HEK293 (cell line): ENCODE results near the gene CD53.

ENCODE experiments used
- CTCF ChIA-PET: fragments of 350-600 bp; formaldehyde crosslinking; extraction: SDS; loops from one replicate; lab custom pipeline; 2021; ENCODE audit warnings: antibody characterized with exemption; lab: Yijun Ruan, JAX
- POLR2A ChIA-PET: fragments of 300-600 bp; formaldehyde crosslinking; extraction: SDS; loops from one replicate; lab custom pipeline; 2020; ENCODE audit warnings: antibody characterized with exemption, inconsistent platforms; lab: Yijun Ruan, JAX
- H3K27ac ChIP-seq: fragments of 200-500 bp; sonication (Bioruptor generic); 2 replicates; pipeline ENCODE4 v1.5.1; 2014; ENCODE audit warnings: low read depth, low read length, control low read depth, inconsistent platforms; ENCODE audit errors: extremely low read depth
- H3K36me3 ChIP-seq, 2 experiments: fragments of 200-500 bp in 1 of 2; sonication (Bioruptor generic) in 1 of 2; 1 replicate in 1 of 2; 2 replicates in 1 of 2; pipeline ENCODE4 v1.5.1; 2014 to 2017; ENCODE audit warnings: inconsistent platforms in 2 of 2, low read length in 2 of 2; ENCODE audit not compliant: control insufficient read depth in 2 of 2, insufficient read depth in 1 of 2
- H3K4me1 ChIP-seq: fragments of 200-500 bp; sonication (Bioruptor generic); 2 replicates; pipeline ENCODE4 v1.5.1; 2014; ENCODE audit warnings: mild to moderate bottlenecking, low read length, inconsistent platforms; ENCODE audit not compliant: control insufficient read depth, insufficient read depth
- H3K4me3 ChIP-seq: 2 replicates; pipeline ENCODE4 v1.5.1; 2011; ENCODE audit warnings: low read depth, mild to moderate bottlenecking, control low read depth, low read length, moderate library complexity
- H3K9me3 ChIP-seq: fragments of 200-500 bp; sonication (Bioruptor generic); 2 replicates; pipeline ENCODE4 v1.5.1; 2014; ENCODE audit warnings: low read depth, low read length, inconsistent platforms; ENCODE audit not compliant: control insufficient read depth, insufficient read depth
- KLF16 ChIP-seq: fragments of 450-650 bp; formaldehyde crosslinking; IDR thresholded peaks from 2 replicates; pipeline ENCODE4 v1.5.1; 2017; ENCODE audit warnings: missing biosample characterization, missing genetic modification characterization
- MYNN ChIP-seq: fragments of 450-650 bp; formaldehyde crosslinking; IDR thresholded peaks from 2 replicates; pipeline ENCODE4 v1.5.1; 2016; ENCODE audit warnings: missing biosample characterization, missing genetic modification characterization, borderline replicate concordance
- SCRT1 ChIP-seq: fragments of 450-650 bp; formaldehyde crosslinking; IDR thresholded peaks from 2 replicates; pipeline ENCODE4 v1.5.1; 2016; ENCODE audit warnings: missing biosample characterization, missing genetic modification characterization, borderline replicate concordance
- SCRT2 ChIP-seq: fragments of 450-650 bp; formaldehyde crosslinking; IDR thresholded peaks from 2 replicates; pipeline ENCODE4 v1.5.1; 2016; ENCODE audit warnings: missing biosample characterization, missing genetic modification characterization
- SP3 ChIP-seq: fragments of 450-650 bp; formaldehyde crosslinking; IDR thresholded peaks from 2 replicates; pipeline ENCODE4 v1.5.1; 2016; ENCODE audit warnings: missing biosample characterization, missing genetic modification characterization
- SP7 ChIP-seq: fragments of 450-650 bp; formaldehyde crosslinking; IDR thresholded peaks from 2 replicates; pipeline ENCODE4 v1.5.1; 2016; ENCODE audit warnings: missing biosample characterization, missing genetic modification characterization
- TRIM28 ChIP-seq: IDR thresholded peaks from 2 replicates; pipeline ENCODE4 v1.6.1; 2011; ENCODE audit warnings: low read length, control low read depth, borderline replicate concordance
- ZBTB26 ChIP-seq: fragments of 450-650 bp; formaldehyde crosslinking; optimal IDR thresholded peaks from 2 replicates; pipeline ENCODE3; 2016; ENCODE audit warnings: missing biosample characterization, mild to moderate bottlenecking, missing genetic modification characterization
- ZFP37 ChIP-seq: fragments of 450-650 bp; formaldehyde crosslinking; IDR thresholded peaks from 2 replicates; pipeline ENCODE4 v1.5.1; 2016; ENCODE audit warnings: missing biosample characterization, missing genetic modification characterization
- ZNF10 ChIP-seq: fragments of 450-650 bp; formaldehyde crosslinking; IDR thresholded peaks from 2 replicates; pipeline ENCODE4 v1.5.1; 2017; ENCODE audit warnings: missing biosample characterization, missing genetic modification characterization
- ZNF146 ChIP-seq: fragments of 450-650 bp; formaldehyde crosslinking; IDR thresholded peaks from 2 replicates; pipeline ENCODE4 v1.5.1; 2016; ENCODE audit warnings: missing biosample characterization, missing genetic modification characterization
- ZNF221 ChIP-seq: fragments of 450-650 bp; formaldehyde crosslinking; IDR thresholded peaks from 2 replicates; pipeline ENCODE4 v1.5.1; 2017; ENCODE audit warnings: missing biosample characterization, missing genetic modification characterization, borderline replicate concordance
- ZNF23 ChIP-seq: fragments of 450-650 bp; formaldehyde crosslinking; IDR thresholded peaks from 2 replicates; pipeline ENCODE4 v1.5.1; 2016; ENCODE audit warnings: missing biosample characterization, missing genetic modification characterization, borderline replicate concordance
- ZNF24 ChIP-seq: fragments of 450-650 bp; formaldehyde crosslinking; IDR thresholded peaks from 2 replicates; pipeline ENCODE4 v1.5.1; 2016; ENCODE audit warnings: missing biosample characterization, missing genetic modification characterization
- ZNF280D ChIP-seq: fragments of 450-650 bp; formaldehyde crosslinking; IDR thresholded peaks from 2 replicates; pipeline ENCODE4 v1.5.1; 2016; ENCODE audit warnings: missing biosample characterization, missing genetic modification characterization
- ZNF335 ChIP-seq: fragments of 450-650 bp; formaldehyde crosslinking; conservative IDR thresholded peaks from 2 replicates; pipeline ENCODE4 v1.5.1; 2016; ENCODE audit warnings: missing biosample characterization, missing genetic modification characterization
- ZNF362 ChIP-seq: fragments of 450-650 bp; formaldehyde crosslinking; IDR thresholded peaks from 2 replicates; pipeline ENCODE4 v1.5.1; 2016; ENCODE audit warnings: missing biosample characterization, missing genetic modification characterization
- ZNF513 ChIP-seq: fragments of 450-650 bp; IDR thresholded peaks from 2 replicates; pipeline ENCODE4 v1.5.1; 2018; ENCODE audit warnings: missing biosample characterization, missing genetic modification characterization
- ZNF580 ChIP-seq: fragments of 450-650 bp; formaldehyde crosslinking; IDR thresholded peaks from 2 replicates; pipeline ENCODE4 v1.5.1; 2016; ENCODE audit warnings: missing biosample characterization, missing genetic modification characterization
- ZNF585B ChIP-seq: fragments of 450-650 bp; formaldehyde crosslinking; IDR thresholded peaks from 2 replicates; pipeline ENCODE4 v1.5.1; 2016; ENCODE audit warnings: missing biosample characterization, missing genetic modification characterization
- ZNF621 ChIP-seq: fragments of 450-650 bp; formaldehyde crosslinking; IDR thresholded peaks from 2 replicates; pipeline ENCODE4 v1.5.1; 2017; ENCODE audit warnings: missing biosample characterization, missing genetic modification characterization
- ZNF76 ChIP-seq: fragments of 450-650 bp; formaldehyde crosslinking; IDR thresholded peaks from 2 replicates; pipeline ENCODE4; 2016; ENCODE audit warnings: low read depth, missing biosample characterization, missing genetic modification characterization, borderline replicate concordance
- ZSCAN4 ChIP-seq: fragments of 450-650 bp; formaldehyde crosslinking; IDR thresholded peaks from 2 replicates; pipeline ENCODE4 v1.5.1; 2017; ENCODE audit warnings: missing biosample characterization, missing genetic modification characterization

Gene CD53

GRCh38 chr1:110921953-110922352 lies 49.0 kb downstream of the CD53 start:
- Histone ChIP-seq H3K27ac (no peak overlapping the region), H3K9me3 (no peaks in the 10 kb centered on the region)
- TF ChIP-seq SP3 (tag by site-specific recombination) (no peak), ZNF146 (peak; percentile 26; the same call in 1 of the 2 replicates)
- TF ChIP-seq, all 188 proteins: peak for 1
- Histone ChIP-seq H3K4me1 (no peaks in the 10 kb centered on the region), H3K36me3 (no peaks in the 10 kb centered on the region), H3K4me3 (no peak overlapping the region)
- ChIA-PET CTCF (no interaction called here), POLR2A (no interaction called here)

GRCh38 chr1:110927484-110928075 lies 54.6 kb downstream of the CD53 start:
- no peaks in the 10 kb centered on the region for H3K9me3 ChIP-seq
- POLR2A ChIA-PET = interaction anchor here (0.9 kb wide), 1 partner anchor 36 kb away, joined by 3 read pairs; the partner anchor contains the start of gene LRIF1
- H3K27ac ChIP-seq = no peak overlapping the region
- no peaks in the 10 kb centered on the region for H3K36me3 ChIP-seq
- H3K4me3 ChIP-seq = no peak overlapping the region
- TF ChIP-seq ZNF335 (tag by site-specific recombination) = 0 out of 2 replicates have a peak, but pooled peaks have one; percentile 20
- no peak for TF ChIP-seq SP3 (tag by site-specific recombination)
- no peak for TF ChIP-seq ZNF221 (tag by site-specific recombination)
- TF ChIP-seq SP7 (tag by site-specific recombination) = no peak
- no peak for TF ChIP-seq ZNF24 (tag by site-specific recombination)
- no peak for TF ChIP-seq KLF16 (tag by site-specific recombination)
- TF ChIP-seq SCRT2 (tag by site-specific recombination) = no peak
- no peak for TF ChIP-seq ZBTB26 (tag by site-specific recombination)
- TF ChIP-seq ZNF621 (tag by site-specific recombination) = no peak
- peak; percentile 71; the same call in 1 of the 2 replicates for TF ChIP-seq ZNF10
- H3K4me1 ChIP-seq = no peaks in the 10 kb centered on the region
- CTCF ChIA-PET = no interaction called here

- H3K9me3 ChIP-seq = no peaks in the 10 kb centered on the region
- H3K4me1 ChIP-seq = no peaks in the 10 kb centered on the region
- no peak overlapping the region for H3K27ac ChIP-seq
- POLR2A ChIA-PET = no interaction called here
- no peaks in the 10 kb centered on the region for H3K36me3 ChIP-seq
- CTCF ChIA-PET = no interaction called here
- no peak overlapping the region for H3K4me3 ChIP-seq
- no peak for TF ChIP-seq ZFP37
- no peak for TF ChIP-seq ZNF513 (tag by site-specific recombination)
- TF ChIP-seq ZNF580 (tag by site-specific recombination) = no peak
- no peak for TF ChIP-seq TRIM28
- TF ChIP-seq MYNN (tag by site-specific recombination) = no peak
- no peak for TF ChIP-seq SCRT1 (tag by site-specific recombination)
- no peak for TF ChIP-seq ZNF585B (tag by site-specific recombination)
- no peak for TF ChIP-seq ZNF362
- no peak for TF ChIP-seq ZNF76
- TF ChIP-seq ZSCAN4 (tag by site-specific recombination) = no peak
- no peak for TF ChIP-seq ZNF280D (tag by site-specific recombination)
- TF ChIP-seq ZNF23 = no peak
Measured at GRCh38 chr1:110928191-110928590, 55.2 kb downstream of the CD53 start.
